ENCODE data around the gene PEX11G.

Gene PEX11G

GRCh38 chr19:7492558-7492957 is 3.7 kb upstream of the PEX11G start:
- DNase-seq = no peak

- DNase-seq = no peak
Measured at GRCh38 chr19:7492142-7492541, 3.3 kb upstream of the PEX11G start.

- no peak for DNase-seq
Measured at GRCh38 chr19:7489609-7490044, 792 bp upstream of the PEX11G start.

- no peak for DNase-seq
Measured at GRCh38 chr19:7486923-7487322, 1.9 kb downstream of the PEX11G start.

GRCh38 chr19:7483720-7484201 is 5.1 kb downstream of the PEX11G start:
- no peak for DNase-seq

GRCh38 chr19:7482584-7483439 is 6.0 kb downstream of the PEX11G start:
- no peak for DNase-seq

GRCh38 chr19:7480970-7481255 is 7.9 kb downstream of the PEX11G start:
- no peak for DNase-seq

- DNase-seq = no peak
Measured at GRCh38 chr19:7480222-7480969, 8.4 kb downstream of the PEX11G start.

- DNase-seq = no peak
Measured at GRCh38 chr19:7478843-7479227, 10.0 kb downstream of the PEX11G start.

- DNase-seq = no peak
Measured at GRCh38 chr19:7478173-7478842, 10.5 kb downstream of the PEX11G start.

GRCh38 chr19:7477758-7478157 is 11.1 kb downstream of the PEX11G start:
- DNase-seq = no peak

- no peak for DNase-seq
Measured at GRCh38 chr19:7476777-7477494, 11.9 kb downstream of the PEX11G start.

- DNase-seq = no peak
Measured at GRCh38 chr19:7476241-7476640, 12.6 kb downstream of the PEX11G start.

- DNase-seq = no peak
Measured at GRCh38 chr19:7475665-7476064, 13.2 kb downstream of the PEX11G start.

GRCh38 chr19:7471696-7472615 is 16.9 kb downstream of the PEX11G start:
- DNase-seq = no peak

- DNase-seq = no peak
Measured at GRCh38 chr19:7470540-7471305, 18.1 kb downstream of the PEX11G start.

- no peak for DNase-seq
Measured at GRCh38 chr19:7469669-7470285, 19.1 kb downstream of the PEX11G start.

GRCh38 chr19:7468840-7469239 is 20.0 kb downstream of the PEX11G start:
- DNase-seq = no peak

GRCh38 chr19:7467009-7467989 is 21.5 kb downstream of the PEX11G start:
- DNase-seq = no peak

Data from NCI-H1092 (cell line).